ENCODE results near the gene HNRNPAB.

The HNRNPAB gene

DNA sequence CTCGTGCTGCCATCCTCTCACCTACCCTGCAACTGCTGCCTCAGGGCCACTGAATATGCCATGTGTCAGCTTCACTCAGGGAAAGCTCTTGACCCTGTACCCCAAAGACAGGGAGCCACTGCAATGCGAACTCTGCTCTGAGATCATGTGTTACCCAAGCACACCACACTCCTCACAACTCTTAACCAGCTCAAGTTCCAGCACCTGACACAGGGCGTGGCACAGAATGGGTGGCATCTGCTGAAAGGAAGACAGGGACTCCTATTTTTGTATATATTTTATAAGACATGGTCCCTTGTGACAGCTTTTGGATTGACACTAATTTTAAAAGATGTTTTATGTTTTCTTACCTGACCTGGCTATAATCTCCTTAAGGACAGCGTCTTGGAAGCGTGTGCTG lies 17.5 kb downstream of the HNRNPAB start:
- H3K4me3 ChIP-seq (ENCODE audit: control insufficient read depth, low read depth, low read length) = no peak overlapping the region
- TF ChIP-seq CTCF (IDR thresholded peaks at IDR 0.05; ENCODE audit: control insufficient read depth, insufficient read depth, low read depth, low read length, missing control alignments) = no peak

GRCh38 chr5:178222292-178222691 lies 18.0 kb downstream of the HNRNPAB start:
- DNase-seq (ENCODE audit: low read depth) = no peak
- no peak overlapping the region for H3K4me3 ChIP-seq (ENCODE audit: control insufficient read depth, low read depth, low read length)
- TF ChIP-seq CTCF (IDR thresholded peaks at IDR 0.05; ENCODE audit: control insufficient read depth, insufficient read depth, low read depth, low read length, missing control alignments) = no peak

More for the DNA sequence above, 17.5 kb downstream of the HNRNPAB start:
- DNase-seq (ENCODE audit: low read depth) = no peak

GRCh38 chr5:178223196-178223773 lies 19.0 kb downstream of the HNRNPAB start:
- no peak for TF ChIP-seq CTCF (IDR thresholded peaks at IDR 0.05; ENCODE audit: control insufficient read depth, insufficient read depth, low read depth, low read length, missing control alignments)
- no peak for DNase-seq (ENCODE audit: low read depth)
- H3K4me3 ChIP-seq (ENCODE audit: control insufficient read depth, low read depth, low read length) = no peak overlapping the region

- no peak overlapping the region for H3K4me3 ChIP-seq (ENCODE audit: control insufficient read depth, low read depth, low read length)
- no peak for DNase-seq (ENCODE audit: low read depth)
- TF ChIP-seq CTCF (IDR thresholded peaks at IDR 0.05; ENCODE audit: control insufficient read depth, insufficient read depth, low read depth, low read length, missing control alignments) = no peak
These were observed 19.5 kb downstream of the HNRNPAB start for GRCh38 chr5:178223828-178224335.

DNA sequence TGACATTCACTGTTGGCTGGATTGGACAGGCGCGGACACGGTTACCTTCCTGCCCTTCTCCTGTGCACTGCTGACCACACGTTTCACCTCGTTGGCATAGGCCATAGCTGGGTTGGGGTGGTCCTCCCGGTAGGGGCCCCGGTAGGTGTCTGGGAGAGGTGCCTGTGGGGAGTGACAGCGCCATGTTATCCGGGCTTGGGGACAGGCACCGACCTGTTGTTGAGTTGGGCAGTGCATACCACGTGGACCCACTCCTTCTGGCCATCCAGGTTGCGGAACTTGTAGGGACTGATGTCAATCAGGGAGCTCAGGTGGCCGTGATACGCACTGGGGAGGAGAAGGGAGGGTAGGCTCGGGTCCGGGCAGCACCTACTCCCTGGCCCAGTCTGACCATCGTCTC lies 20.1 kb downstream of the HNRNPAB start:
- DNase-seq (ENCODE audit: low read depth) = no peak
- no peak for TF ChIP-seq CTCF (IDR thresholded peaks at IDR 0.05; ENCODE audit: control insufficient read depth, insufficient read depth, low read depth, low read length, missing control alignments)

DNA sequence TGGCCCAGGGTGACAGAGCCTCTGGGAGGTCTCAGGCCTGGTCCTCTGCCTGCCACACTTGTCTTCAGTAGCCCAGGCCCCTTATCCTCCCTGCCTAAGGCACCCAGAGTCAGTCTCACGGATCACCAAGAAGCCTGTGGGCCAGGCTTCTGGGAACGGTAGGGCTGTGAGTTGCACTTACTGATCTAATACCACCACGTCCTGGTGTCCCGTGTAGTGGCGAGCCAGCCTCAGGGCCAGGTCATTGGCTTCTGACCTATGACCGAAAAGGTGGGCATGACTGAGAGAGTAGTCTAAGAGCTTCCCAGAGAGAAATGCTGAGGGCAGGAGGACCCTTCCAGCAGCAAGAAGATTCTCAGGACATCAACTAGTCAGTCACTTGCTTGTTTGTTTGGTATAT lies 20.8 kb downstream of the HNRNPAB start:
- no peak for TF ChIP-seq CTCF (IDR thresholded peaks at IDR 0.05; ENCODE audit: control insufficient read depth, insufficient read depth, low read depth, low read length, missing control alignments)
- H3K4me3 ChIP-seq (ENCODE audit: control insufficient read depth, low read depth, low read length) = no peak overlapping the region
- DNase-seq (ENCODE audit: low read depth) = no peak

More for the DNA sequence above, 20.1 kb downstream of the HNRNPAB start:
- H3K4me3 ChIP-seq (ENCODE audit: control insufficient read depth, low read depth, low read length) = no peak overlapping the region
